Cerebellar cortex (tissue), 1 donor: ENCODE measurements around the gene ROBO2.

ENCODE experiments used
- DNase-seq: peaks from one replicate; pipeline ENCODE4 v3.0.0-alpha.2; 2015; ENCODE audit warnings: low spot score

ROBO2 gene

DNA sequence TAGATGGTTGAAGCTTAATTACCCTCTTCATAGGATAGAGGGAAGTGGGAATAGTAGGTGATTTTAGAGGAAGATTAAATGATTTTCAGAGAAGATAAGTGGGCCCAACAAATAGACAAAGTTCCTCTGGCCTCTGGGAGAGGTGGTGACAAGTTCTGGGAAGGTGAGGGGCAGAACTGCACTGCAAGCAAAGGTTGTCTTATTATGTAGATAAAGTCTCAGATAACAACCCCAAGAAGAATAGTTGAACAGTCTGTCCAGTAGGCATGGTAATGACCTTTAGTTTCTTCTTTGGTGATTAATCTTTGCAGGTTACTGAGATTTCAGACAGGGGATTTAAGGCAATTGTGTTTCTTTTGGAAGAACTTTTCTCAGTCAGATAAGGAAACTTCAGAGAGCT, 439.1 kb downstream of the ROBO2 start:
- no peak for DNase-seq

DNA sequence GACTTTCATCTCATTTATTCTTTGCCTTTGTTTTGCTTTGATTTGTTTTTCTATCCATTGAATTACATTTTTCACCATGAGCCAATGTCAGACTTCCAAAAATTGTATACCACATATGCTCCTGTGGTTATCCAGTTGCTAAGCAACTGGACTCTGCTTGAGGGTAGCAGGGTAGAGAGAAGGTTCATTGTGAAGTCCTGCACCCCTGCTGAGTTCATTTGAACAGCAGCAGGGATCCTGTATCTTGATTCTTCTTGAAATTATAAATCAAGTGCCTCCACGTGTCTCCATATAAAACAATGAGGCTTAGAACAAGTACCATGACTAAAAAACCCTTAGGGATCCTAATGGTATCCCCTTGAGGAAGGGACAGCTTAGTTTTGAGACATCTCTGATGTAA, 449.3 kb downstream of the ROBO2 start:
- no peak for DNase-seq

DNA sequence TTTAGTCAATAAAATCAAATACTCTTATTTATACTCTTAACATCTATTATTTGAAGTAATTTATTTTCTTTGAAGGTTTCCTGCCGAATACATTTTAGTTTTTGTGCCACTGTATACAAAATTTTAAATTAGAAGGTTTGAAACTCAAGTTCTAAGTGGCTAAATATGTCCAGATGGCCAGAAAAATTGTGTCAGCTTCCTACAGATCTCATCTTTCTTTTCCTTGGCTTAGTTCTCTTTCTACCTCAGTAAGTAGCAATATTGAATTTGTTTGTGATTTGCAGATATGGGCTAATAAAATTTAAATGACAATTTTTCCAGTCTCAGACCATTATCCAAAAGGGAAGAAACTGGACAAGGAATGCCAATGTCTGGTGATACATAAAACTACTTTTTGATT, 452.1 kb downstream of the ROBO2 start:
- DNase-seq: peak; percentile 67

DNA sequence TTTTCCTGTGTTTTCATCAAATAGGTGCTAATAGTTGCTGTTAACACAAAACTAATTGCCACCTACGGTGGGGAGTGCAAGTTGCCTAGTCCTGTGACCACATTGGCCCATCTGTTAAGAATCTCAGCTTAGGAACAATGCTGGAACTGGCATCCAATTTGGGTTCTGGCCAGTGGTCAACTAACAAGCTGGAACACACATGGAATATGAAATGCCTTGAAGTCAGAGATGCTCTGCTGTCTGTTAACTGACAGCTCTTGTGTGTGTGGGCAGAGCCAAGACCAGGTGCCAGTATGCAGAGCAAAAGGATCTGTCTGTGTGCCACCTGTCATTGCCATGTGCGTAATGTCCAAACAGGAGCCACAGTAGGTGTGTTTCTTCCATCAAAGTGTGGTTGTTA, 460.8 kb downstream of the ROBO2 start:
- DNase-seq: peak; percentile 97

DNA sequence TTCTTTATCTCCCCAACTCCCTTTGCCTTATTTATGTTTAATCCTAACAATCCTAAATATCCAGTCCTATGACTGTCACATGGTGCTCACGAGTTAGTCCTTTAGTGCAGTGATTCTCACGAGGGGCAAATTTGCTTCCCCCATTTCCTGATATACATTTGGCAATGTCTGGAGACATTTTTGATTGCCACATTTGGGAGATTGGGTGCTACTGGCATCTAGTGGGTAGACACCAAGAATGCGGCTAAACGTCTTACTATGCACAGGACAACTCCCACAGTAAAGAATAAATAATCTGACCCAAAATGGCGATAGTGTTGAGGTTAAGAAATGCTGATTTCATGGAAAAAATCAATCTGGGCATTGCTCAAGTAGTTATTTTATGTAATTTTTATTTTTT, 466.5 kb downstream of the ROBO2 start:
- DNase-seq: no peak

DNA sequence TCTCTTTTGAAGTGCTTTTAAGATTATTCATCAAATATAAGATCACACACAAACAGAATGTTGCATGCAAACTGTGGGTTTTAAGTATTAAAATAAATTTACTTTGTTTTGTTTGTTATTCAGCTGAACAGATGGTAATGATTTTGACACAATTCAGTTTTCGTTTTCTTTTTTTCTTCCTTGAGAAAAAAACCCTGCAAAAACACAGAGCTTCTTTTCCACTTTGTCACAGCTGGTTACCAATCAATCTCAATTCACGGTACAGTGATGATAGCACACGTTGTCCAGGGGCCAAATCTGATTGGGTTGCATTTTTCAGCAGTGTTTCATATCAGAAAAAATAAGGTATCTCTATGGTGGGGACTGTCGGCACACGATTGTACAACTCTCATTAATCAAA, 473.6 kb downstream of the ROBO2 start:
- no peak for DNase-seq

DNA sequence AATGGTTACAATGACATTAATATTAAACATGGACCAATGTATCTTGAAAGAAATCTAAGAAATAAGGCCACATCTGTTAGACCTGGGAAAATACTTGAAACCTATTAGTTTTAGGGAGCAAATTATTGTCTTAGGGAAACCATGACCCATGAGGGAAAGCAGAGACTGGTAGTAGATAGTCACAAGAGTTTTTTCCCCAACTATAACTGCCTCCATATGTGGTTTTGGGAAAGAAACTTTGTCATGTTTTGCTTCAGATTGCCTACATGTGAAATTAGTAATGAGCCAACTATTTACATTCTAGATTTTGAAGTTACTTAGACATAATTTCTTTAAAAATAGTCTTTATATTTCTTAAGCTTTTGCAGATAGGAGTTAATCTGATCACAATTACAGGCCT, 474.9 kb downstream of the ROBO2 start:
- DNase-seq: no peak

DNA sequence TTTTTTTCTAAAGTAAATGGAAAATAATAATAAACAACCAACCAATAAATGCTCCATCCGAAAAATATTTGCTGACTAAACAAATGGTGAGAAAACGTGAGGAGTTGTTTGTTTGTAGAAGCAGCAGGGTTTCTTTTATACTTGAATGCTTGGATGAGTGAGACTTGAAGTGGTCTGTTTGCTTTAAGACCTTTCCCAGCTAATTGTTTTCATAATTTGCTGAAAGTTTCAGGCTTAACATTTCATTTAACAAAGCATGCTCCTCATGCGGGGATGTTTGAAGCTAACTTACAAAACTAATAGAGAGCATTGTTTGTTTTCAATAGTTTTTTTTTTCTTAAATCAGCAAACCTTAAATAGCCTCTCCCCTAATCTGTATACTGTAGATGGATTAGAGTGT, 484.6 kb downstream of the ROBO2 start:
- no peak for DNase-seq

DNA sequence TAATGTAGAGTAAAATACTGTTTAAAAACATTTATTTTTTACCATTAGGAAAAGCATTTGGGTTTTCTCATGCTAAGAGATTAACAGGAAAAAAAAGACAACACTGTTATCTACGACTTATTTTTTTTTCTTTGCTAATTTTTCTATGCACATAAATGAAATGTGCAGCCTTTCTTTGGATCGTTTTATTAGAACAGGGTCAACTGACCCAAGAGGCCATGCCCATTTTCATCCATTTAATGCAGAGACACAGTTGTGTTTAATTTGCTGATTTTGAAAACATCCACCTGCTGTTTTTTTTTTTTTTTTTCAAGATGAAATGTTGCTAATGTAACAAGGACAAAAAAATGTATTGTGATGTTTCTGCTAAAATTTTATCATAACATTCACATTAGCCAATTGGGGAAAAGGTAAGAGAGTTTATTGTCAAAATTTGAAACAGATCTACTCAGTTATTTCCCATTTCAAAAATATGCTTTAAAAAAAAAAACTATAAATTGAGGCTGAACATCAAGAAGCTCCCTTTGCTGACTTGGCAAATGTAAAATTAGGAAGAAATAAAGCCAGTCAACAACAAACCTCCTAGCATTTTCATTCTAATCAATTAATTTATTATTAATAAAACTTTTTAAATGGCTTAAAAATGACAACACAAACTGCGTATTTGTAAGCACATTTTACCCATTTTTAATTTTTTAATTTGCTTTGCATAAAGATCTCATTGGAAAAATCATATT, 485.2 kb downstream of the ROBO2 start:
- DNase-seq: no peak

DNA sequence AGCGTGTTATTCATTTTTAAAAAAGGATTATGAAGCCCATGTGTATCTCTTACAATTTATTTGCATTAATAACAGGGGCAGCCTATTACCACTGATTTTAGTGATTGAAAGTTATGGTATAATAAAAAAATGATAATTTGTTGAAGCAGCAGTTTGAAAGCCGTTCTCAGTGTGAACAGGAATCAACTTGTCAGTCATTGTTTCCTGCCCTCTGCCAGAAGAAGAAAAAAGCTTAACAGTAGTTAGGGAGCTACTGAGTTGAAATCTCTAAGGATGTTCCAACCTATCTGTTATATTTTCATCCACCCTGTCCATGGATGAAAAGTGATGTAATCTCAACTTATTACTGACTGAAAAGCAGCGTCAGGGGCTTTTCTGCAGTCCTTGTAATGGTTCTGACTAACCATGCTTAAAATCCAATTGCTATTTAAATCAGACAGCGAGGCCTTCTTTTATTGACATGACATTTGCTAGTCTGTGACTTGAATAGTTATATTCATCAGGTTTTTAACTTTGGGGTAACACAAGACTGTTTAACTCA, 486.7 kb downstream of the ROBO2 start:
- no peak for DNase-seq

DNA sequence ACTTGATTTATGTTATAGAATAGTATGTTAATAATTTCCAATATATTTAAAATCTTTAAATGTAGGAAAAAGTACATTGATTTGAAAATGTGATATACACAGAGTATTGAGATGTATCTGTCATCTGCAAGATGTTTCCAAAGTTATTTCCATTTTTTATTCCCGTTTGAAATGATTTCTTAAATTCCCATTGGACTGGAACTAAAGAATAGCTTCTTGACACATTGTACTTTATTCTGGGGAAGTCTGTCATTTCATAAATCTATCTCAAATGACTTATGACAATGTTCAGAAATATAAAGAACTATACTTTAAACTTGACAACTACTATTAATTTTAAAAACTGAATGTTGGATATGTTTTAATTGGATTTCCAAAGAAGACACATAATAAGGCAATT, 489.6 kb downstream of the ROBO2 start:
- no peak for DNase-seq

DNA sequence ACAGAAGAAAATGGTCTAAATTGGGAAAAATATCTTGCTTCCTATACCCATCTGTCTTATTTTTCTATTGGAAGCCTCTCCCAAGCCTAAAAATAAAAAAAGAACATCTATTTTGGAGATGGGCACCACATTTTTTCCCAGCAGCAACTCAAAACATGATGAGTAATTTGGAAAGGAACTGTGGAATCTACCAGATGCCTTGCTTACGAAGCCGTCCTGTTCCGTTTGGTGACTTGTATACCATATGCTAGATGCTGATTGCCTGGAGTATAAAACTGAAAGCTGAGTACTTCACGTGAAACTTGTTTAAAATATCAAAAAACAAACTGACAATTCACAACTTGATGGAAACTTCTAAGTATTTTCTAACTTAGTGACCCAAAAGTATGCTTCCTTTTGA, 491.0 kb downstream of the ROBO2 start:
- peak; percentile 91 for DNase-seq

DNA sequence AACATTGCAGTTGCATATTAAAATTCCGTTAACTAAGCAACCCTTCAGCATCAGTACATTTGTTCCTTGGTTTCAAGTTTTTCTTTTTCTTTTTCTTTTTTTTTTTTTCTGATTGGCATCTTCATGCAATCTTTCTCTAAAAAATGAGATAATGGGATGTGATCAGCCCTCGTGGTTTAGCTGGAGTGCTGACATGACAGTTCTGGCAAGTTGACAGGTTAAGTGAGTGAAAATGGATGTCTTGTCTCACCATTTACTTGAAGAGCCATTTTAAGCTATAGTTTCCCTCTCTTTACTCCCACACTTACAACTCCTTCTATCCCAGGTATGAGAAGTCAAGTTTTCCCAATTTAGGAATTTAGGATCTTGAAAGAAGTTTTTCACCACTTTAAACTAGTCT, 495.2 kb downstream of the ROBO2 start:
- no peak for DNase-seq

DNA sequence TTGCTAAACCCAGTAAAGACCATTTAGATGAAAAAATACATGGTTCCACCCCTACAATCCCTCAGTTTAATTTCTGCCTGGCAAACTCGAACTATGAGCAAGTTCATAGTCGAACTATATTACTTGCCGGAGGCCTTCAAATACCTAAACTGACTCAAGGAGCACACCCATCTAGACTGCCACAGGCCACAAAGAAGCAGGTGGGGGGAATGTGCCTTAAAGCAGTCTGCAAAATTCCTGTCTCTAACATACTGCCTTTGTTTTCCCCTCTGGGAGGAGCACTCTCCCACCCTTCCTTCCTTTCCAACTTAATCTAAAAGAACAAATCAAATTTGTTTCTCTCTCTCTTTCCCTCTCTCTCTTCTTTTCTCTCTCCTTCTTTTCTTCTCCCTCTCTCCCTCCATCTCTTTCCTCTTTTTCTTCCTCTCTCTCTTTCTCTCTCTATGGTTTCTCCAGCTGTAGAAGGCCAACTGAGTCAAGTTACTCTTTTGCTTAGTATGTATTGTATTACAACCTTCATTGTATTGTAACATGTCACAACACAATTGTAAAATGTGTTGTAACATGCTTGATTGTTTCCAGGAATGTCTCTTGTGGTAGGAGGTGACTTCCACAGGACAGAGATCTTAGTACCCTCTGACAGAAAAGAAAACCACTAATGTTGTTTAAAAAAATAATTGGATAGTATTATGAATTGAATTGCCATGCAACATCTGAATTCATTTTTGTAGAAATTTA, 496.3 kb downstream of the ROBO2 start:
- no peak for DNase-seq

DNA sequence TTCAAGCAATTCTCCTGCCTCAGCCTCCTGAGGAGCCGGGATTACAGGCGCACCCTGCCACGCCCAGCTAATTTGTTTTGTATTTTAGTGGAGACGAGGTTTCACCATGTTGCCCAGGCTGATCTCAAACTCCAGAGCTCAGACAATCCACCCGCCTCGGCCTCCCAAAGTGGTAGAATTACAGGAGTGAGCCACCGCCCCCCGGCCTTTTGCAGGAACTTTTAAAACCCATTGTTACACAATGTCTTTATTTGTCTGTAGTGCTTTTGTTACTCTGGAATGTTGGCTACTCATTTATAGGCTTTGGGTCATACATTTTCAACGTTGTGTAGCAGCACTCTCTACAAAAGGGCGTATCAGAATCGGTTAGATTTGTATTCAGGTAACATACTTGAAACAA, 499.1 kb downstream of the ROBO2 start:
- no peak for DNase-seq

DNA sequence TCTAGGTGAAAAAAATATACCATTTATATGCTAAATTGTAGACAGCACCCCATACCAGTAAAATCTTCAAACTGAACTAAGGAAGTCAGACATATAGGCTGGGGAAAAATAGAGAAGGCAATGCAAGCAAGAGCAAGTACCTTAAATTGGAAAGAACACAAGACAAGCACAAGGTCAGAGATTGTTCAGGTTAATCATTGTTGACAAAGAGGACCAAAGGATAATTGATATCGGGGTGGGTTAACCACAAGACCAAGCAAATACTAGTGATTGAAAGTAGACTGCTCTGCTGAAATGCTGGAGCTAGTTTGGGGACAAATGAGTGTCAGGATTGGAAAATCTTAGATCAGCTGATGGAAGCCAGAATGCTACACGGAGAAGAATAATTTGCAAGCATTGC, 499.8 kb downstream of the ROBO2 start:
- DNase-seq: no peak

DNA sequence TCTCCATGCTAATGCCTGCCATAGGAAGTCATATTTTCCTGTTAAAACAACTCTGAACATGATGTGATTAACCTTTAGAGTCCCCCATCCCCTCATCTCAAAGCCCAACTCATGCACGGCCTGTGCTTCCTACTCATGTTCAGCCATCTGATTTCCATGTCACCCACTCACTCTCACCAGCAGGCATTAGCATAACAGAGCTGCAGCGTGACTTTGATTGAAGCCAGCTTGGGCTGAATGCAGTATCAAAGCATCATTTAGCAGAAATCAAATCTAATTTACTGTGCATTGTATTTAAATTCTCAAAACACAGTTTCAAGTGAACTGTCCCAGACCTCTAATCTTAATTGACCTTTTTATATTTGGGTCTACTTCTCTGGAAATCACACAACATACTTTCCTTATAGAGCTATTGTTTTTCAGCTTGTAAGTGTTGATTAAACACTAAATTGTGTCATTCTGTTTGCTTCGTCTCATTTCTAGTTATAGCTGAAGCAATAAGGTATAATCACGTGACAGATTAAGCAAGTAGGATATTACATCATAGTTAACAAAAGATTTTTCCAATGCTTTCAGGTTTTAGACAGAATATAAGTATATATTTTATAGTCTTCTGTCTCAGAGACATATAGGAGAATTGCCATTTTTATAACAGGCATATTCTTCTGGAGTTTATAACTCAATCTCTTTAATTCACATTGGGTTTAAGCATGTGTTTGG, 501.5 kb downstream of the ROBO2 start:
- no peak for DNase-seq

DNA sequence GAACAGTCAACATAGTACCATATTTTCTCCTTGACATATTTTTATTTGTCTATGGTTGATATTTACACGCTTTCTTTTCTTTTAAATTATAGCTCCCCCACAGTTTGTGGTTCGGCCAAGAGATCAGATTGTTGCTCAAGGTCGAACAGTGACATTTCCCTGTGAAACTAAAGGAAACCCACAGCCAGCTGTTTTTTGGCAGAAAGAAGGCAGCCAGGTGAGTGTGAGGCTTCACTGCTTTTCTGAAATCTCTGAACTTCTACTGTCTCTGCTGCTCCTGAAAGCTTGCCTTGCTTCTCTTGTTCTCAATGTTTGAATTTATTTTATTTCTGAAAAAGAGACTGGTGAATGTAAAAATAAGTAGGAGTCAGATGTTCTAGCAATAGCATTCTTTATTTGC, 506.3 kb downstream of the ROBO2 start:
- no peak for DNase-seq

DNA sequence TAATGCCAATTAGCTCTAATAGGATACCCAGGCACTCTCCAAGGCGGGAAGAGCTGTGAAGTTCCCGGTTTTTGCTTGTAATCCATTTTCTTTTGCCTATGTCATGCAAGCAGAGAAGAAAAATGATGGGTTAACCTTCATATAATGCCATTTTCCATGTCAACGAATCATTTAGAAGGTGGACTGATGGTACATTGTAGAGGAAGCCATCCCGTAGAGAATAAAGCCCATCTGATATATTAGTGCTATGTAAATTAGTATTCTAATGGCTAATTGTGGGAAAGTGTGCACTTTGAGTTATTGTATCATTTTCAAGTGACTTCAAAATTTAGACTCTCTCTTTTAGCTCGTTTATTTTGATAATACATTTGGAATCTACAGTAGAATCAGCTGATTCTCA, 509.1 kb downstream of the ROBO2 start:
- no peak for DNase-seq

DNA sequence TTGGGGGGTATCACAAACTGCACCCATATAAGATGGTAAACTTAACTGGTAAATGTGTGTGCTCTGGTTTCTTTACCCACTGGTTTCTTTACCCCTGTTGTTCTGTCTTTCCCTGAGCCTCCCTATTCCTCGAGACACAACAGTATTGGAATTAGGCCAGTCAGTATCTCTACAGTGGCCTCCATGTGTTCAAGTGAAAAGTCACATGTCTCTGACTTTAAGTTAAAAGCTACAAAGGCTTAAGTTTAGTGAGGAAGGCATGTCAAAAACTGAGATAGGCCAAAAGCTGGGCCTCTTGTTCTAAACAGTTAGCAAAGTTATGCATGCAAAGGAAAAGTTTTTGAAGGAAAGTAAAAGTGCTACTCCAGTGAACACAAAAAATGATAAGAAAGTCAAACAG, 513.3 kb downstream of the ROBO2 start:
- DNase-seq: no peak

DNA sequence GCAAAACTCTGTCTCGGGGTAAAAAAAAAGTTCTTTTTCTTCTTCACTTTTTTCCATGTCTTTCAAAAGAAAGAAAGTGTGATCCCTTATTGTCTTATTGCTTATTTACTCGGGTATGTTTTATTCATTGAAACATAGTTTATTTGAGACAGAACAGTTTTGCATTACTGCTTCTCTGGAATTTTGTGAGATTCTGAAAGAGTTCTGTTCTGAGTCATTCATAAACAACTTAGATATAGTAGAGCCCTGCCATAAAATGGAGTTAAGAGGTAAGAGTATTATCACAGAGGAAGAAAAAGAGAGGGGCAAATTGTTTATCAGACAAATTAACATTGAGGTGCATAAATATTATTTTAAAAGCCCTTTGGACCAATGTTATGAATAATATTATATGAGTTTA, 522.2 kb downstream of the ROBO2 start:
- DNase-seq: no peak

DNA sequence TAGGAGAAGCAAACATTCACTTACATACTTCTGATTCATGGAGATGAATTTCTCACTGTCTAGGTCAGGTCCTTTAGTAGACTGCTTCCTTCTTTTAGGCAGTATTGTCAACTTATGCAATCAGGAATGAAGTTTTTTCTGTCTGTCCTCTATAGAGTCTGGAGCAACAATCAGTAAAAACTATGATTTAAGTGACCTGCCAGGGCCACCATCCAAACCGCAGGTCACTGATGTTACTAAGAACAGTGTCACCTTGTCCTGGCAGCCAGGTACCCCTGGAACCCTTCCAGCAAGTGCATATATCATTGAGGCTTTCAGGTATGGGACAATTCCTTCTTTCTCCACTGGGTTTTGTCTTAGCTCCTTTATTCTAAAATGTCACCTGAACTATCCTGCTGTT, 523.1 kb downstream of the ROBO2 start:
- DNase-seq: no peak

DNA sequence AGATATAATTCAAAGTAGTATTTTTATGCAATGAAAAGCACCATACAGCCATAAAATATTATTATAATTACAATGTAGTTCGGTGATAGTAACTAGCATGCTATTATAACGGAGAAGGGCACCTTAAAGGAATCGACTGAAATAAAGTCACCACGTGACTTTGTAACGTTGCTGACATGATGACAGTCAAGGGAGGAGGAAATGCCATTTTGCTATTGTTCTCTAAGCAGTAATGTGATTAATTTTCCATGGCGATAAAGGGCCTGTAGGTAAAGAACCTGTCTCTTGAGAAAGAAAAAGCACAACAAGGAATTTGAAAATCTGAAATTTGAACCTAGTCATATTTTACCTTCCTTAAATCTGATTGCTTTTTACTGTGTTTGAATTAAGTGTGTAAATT, 526.2 kb downstream of the ROBO2 start:
- no peak for DNase-seq
